IPS-15b (cell line): ENCODE data around the gene MALT1.

Source experiments
- H3K27me3 ChIP-seq: one replicate; pipeline ENCODE4 v1.6.1; 2013; ENCODE audit warnings: low read length; ENCODE audit not compliant: control insufficient read depth, insufficient read depth
- H3K36me3 ChIP-seq: one replicate; pipeline ENCODE4 v1.6.1; 2013; ENCODE audit warnings: low read length; ENCODE audit not compliant: control insufficient read depth, insufficient read depth
- H3K4me1 ChIP-seq: one replicate; pipeline ENCODE4 v1.6.1; 2013; ENCODE audit warnings: mild to moderate bottlenecking, low read length; ENCODE audit not compliant: control insufficient read depth, insufficient read depth
- H3K4me3 ChIP-seq: one replicate; pipeline ENCODE4 v1.5.1; 2013; ENCODE audit warnings: low read depth, low read length
- H3K9ac ChIP-seq: one replicate; pipeline ENCODE4 v1.6.1; 2013; ENCODE audit warnings: low read depth, mild to moderate bottlenecking, low read length
- H3K9me3 ChIP-seq: one replicate; pipeline ENCODE4 v1.6.1; 2013; ENCODE audit warnings: mild to moderate bottlenecking, low read length; ENCODE audit not compliant: control insufficient read depth, insufficient read depth

Gene MALT1

GRCh38 chr18:58695772-58696171 lies 24.5 kb downstream of the MALT1 start:
- Histone ChIP-seq H3K4me1 (no peaks in the 10 kb centered on the region), H3K36me3 (no peaks in the 10 kb centered on the region), H3K4me3 (no peak overlapping the region), H3K27me3 (no peaks in the 10 kb centered on the region), H3K9ac (no peak overlapping the region), H3K9me3 (no peaks in the 10 kb centered on the region)

GRCh38 chr18:58697146-58697545 lies 25.9 kb downstream of the MALT1 start:
- Histone ChIP-seq H3K9ac (no peak overlapping the region), H3K27me3 (no peaks in the 10 kb centered on the region), H3K9me3 (no peaks in the 10 kb centered on the region), H3K4me1 (no peaks in the 10 kb centered on the region), H3K4me3 (no peak overlapping the region), H3K36me3 (no peaks in the 10 kb centered on the region)

GRCh38 chr18:58698701-58699193 lies 27.5 kb downstream of the MALT1 start:
- Histone ChIP-seq H3K9ac (no peak overlapping the region), H3K36me3 (no peaks in the 10 kb centered on the region)

GRCh38 chr18:58699551-58699950 lies 28.3 kb downstream of the MALT1 start:
- Histone ChIP-seq H3K36me3 (no peaks in the 10 kb centered on the region), H3K4me3 (no peak overlapping the region), H3K4me1 (no peaks in the 10 kb centered on the region), H3K27me3 (no peaks in the 10 kb centered on the region), H3K9me3 (no peaks in the 10 kb centered on the region), H3K9ac (no peak overlapping the region)

More at GRCh38 chr18:58698701-58699193, 27.5 kb downstream of the MALT1 start:
- no peak overlapping the region for H3K4me3 ChIP-seq
- H3K27me3 ChIP-seq: no peaks in the 10 kb centered on the region
- no peaks in the 10 kb centered on the region for H3K4me1 ChIP-seq
- H3K9me3 ChIP-seq: no peaks in the 10 kb centered on the region

GRCh38 chr18:58700209-58700608 lies 28.9 kb downstream of the MALT1 start:
- H3K36me3 ChIP-seq: no peaks in the 10 kb centered on the region
- H3K9ac ChIP-seq: no peak overlapping the region
- H3K27me3 ChIP-seq: no peaks in the 10 kb centered on the region
- no peak overlapping the region for H3K4me3 ChIP-seq
- no peaks in the 10 kb centered on the region for H3K9me3 ChIP-seq
- H3K4me1 ChIP-seq: no peaks in the 10 kb centered on the region

- Histone ChIP-seq H3K27me3 (no peaks in the 10 kb centered on the region), H3K9me3 (no peaks in the 10 kb centered on the region), H3K9ac (no peak overlapping the region), H3K36me3 (no peaks in the 10 kb centered on the region), H3K4me1 (no peaks in the 10 kb centered on the region), H3K4me3 (no peak overlapping the region)
Measured at GRCh38 chr18:58712930-58713329, 41.7 kb downstream of the MALT1 start.

GRCh38 chr18:58714259-58714658 lies 43.0 kb downstream of the MALT1 start:
- H3K36me3 ChIP-seq: no peaks in the 10 kb centered on the region
- no peak overlapping the region for H3K9ac ChIP-seq
- H3K4me3 ChIP-seq: no peak overlapping the region
- H3K4me1 ChIP-seq: no peaks in the 10 kb centered on the region
- no peaks in the 10 kb centered on the region for H3K9me3 ChIP-seq
- H3K27me3 ChIP-seq: no peaks in the 10 kb centered on the region

GRCh38 chr18:58714821-58715220 lies 43.6 kb downstream of the MALT1 start:
- Histone ChIP-seq H3K9ac (no peak overlapping the region), H3K4me3 (no peak overlapping the region), H3K9me3 (no peaks in the 10 kb centered on the region), H3K36me3 (no peaks in the 10 kb centered on the region), H3K27me3 (no peaks in the 10 kb centered on the region), H3K4me1 (no peaks in the 10 kb centered on the region)

GRCh38 chr18:58715540-58715939 lies 44.3 kb downstream of the MALT1 start:
- no peak overlapping the region for H3K9ac ChIP-seq
- no peaks in the 10 kb centered on the region for H3K36me3 ChIP-seq
- H3K27me3 ChIP-seq: no peaks in the 10 kb centered on the region
- H3K9me3 ChIP-seq: no peaks in the 10 kb centered on the region
- no peak overlapping the region for H3K4me3 ChIP-seq
- no peaks in the 10 kb centered on the region for H3K4me1 ChIP-seq

GRCh38 chr18:58716060-58716756 lies 44.9 kb downstream of the MALT1 start:
- Histone ChIP-seq H3K4me1 (no peaks in the 10 kb centered on the region), H3K9me3 (no peaks in the 10 kb centered on the region), H3K27me3 (no peaks in the 10 kb centered on the region), H3K36me3 (no peaks in the 10 kb centered on the region), H3K9ac (no peak overlapping the region), H3K4me3 (no peak overlapping the region)

GRCh38 chr18:58721566-58722239 lies 50.4 kb downstream of the MALT1 start:
- Histone ChIP-seq H3K4me3 (no peak overlapping the region), H3K9ac (no peak overlapping the region), H3K36me3 (no peaks in the 10 kb centered on the region), H3K27me3 (no peaks in the 10 kb centered on the region), H3K9me3 (no peaks in the 10 kb centered on the region), H3K4me1 (no peaks in the 10 kb centered on the region)
